Activated T-helper 2 cell treated with anti-CD3 and anti-CD28 coated beads, Interferon-gamma antibody, Interleukin-2, Interleukin-4, amounts not matched to agents 10 μg/mL and 5 μg/mL and 100 μg/mL, durations not matched to agents 14 hours and 24 hours and 36 hours (primary cell): ENCODE measurements around the gene NRXN3. TPM values are rescaled to one million over a fixed set of nuclear protein-coding genes. Genes with fewer than 3 reads are reported as not detected.

Experiments
- DNase-seq: peaks from one replicate; pipeline ENCODE4 v3.0.0; 2021; ENCODE audit warnings: low spot score
- H3K27ac Mint-ChIP-seq: one replicate; pipeline ENCODE4 v1.8.0; 2021; ENCODE audit warnings: mixed read lengths
- H3K27me3 Mint-ChIP-seq: one replicate; pipeline ENCODE4 v1.8.0; 2021; ENCODE audit warnings: low read depth, mixed read lengths
- H3K36me3 Mint-ChIP-seq: one replicate; pipeline ENCODE4 v1.8.0; 2021; ENCODE audit warnings: low read depth, mixed read lengths
- H3K4me1 Mint-ChIP-seq: one replicate; pipeline ENCODE4 v1.8.0; 2021; ENCODE audit warnings: low read depth, mixed read lengths
- H3K4me3 Mint-ChIP-seq: one replicate; pipeline ENCODE4 v1.8.0; 2021; ENCODE audit warnings: low read depth, mild to moderate bottlenecking, moderate library complexity, mixed read lengths
- H3K9me3 Mint-ChIP-seq: one replicate; pipeline ENCODE4 v1.8.0; 2021; ENCODE audit warnings: mixed read lengths
- intact Hi-C: fragments of 100-400 bp; cut with micrococcal nuclease; formaldehyde crosslinking; loops from one replicate; pipeline ENCODE4 v1.15.1; 2023
- total RNA-seq: library from RNA; stranded (reverse); gene quantifications from 2 replicates; pipeline ENCODE4 v1.2.3, GENCODE V29; 2022

Gene NRXN3
- total RNA-seq, 1 donor from 2014 or later, result not detected

DNA sequence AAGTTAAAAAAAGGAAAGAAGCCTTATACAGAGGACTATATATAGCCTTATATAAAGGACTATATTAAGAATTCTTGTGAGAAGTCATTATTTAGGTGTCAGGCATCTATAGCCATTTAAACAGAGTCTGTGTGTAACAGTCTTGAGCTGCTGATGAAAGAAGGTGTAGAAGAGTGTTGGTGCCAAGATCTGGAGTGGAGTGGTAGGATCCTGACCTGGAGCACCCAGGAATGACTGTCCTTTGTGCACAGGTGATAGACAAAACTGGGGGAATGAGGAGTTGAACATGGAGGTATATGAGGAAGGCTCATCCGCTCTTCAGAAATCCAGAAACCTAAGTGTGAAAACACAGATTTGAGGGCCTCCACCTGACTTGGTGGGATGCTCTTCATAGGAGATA is 747.3 kb downstream of the NRXN3 start:
- Mint-ChIP-seq H3K4me1 (no peaks in the 10 kb centered on the region), H3K27ac (no peak overlapping the region), H3K4me3 (no peak overlapping the region), H3K36me3 (no peaks in the 10 kb centered on the region), H3K27me3 (no peaks in the 10 kb centered on the region), H3K9me3 (no peaks in the 10 kb centered on the region)
- DNase-seq, result no peak
- intact Hi-C loops, result no loop called here

DNA sequence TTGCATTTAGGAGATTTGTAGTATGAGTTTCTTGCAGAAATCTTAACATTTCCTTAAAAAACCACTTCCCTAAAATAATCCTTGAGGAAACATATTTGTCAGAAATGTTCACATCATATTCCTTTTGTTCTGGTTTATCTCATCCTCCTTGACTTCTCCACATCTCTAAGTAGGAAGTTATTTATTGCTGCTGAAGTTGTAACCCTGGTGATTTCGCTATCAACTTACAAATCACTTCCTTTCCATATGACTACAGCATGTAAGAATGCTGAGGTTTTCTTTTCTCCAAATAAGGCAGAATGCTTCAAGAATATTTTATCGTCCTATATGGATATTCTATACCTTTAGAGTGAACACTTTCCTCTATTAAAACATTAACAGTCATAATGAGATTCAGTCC is 751.7 kb downstream of the NRXN3 start:
- Mint-ChIP-seq H3K4me3 (no peak overlapping the region), H3K27me3 (no peaks in the 10 kb centered on the region), H3K9me3 (no peaks in the 10 kb centered on the region), H3K36me3 (no peaks in the 10 kb centered on the region), H3K27ac (no peak overlapping the region), H3K4me1 (no peaks in the 10 kb centered on the region)
- no peak for DNase-seq
- intact Hi-C loops, result no loop called here

DNA sequence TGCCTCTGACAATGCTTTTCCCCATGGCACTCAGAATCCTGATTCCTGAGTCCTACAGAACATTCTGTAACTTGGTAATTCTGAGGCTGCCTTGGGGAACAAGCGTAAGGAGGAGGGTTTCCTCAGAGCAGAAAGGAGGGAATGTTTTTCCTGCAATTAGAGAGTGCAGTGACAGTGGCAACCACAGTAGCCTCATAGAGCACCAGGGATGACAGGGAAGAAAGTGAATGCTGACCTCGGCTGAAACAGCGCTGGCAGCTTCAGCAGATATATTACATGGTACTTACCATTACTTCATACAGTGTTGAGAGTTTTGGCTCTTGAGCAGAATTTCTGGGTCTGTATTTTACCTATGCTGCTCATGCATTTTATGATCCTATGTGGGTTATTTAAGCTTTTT is 757.1 kb downstream of the NRXN3 start:
- Mint-ChIP-seq H3K27ac (no peak overlapping the region), H3K36me3 (no peaks in the 10 kb centered on the region), H3K27me3 (no peaks in the 10 kb centered on the region), H3K9me3 (peaks cover 9% of the 10 kb centered on the region), H3K4me1 (no peaks in the 10 kb centered on the region), H3K4me3 (no peak overlapping the region)
- DNase-seq, result no peak
- intact Hi-C loops, result no loop called here

DNA sequence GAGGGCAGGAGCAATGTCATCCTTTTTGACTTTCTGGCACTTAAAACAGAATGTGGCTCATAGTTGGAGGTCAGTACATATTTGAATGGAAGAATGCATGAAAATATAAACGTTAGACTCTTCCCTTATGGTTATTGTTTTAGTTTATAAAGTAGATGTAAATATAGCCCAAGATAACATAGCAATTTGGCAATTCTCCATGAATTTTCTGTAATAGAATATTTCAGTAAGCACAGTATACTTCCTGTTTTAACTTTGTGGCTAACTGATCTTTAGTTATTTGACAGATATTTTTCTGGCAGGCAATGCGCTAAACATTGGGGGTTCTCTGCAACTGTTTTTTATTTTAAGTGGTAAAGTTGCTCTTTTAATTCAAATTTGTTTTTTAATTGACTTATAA is 763.0 kb downstream of the NRXN3 start:
- H3K27me3 Mint-ChIP-seq, result no peaks in the 10 kb centered on the region
- H3K4me1 Mint-ChIP-seq, result no peaks in the 10 kb centered on the region
- DNase-seq, result no peak
- intact Hi-C loops, result no loop called here
- H3K27ac Mint-ChIP-seq, result no peak overlapping the region
- no peak overlapping the region for H3K4me3 Mint-ChIP-seq
- no peaks in the 10 kb centered on the region for H3K36me3 Mint-ChIP-seq
- peaks cover 9% of the 10 kb centered on the region for H3K9me3 Mint-ChIP-seq

DNA sequence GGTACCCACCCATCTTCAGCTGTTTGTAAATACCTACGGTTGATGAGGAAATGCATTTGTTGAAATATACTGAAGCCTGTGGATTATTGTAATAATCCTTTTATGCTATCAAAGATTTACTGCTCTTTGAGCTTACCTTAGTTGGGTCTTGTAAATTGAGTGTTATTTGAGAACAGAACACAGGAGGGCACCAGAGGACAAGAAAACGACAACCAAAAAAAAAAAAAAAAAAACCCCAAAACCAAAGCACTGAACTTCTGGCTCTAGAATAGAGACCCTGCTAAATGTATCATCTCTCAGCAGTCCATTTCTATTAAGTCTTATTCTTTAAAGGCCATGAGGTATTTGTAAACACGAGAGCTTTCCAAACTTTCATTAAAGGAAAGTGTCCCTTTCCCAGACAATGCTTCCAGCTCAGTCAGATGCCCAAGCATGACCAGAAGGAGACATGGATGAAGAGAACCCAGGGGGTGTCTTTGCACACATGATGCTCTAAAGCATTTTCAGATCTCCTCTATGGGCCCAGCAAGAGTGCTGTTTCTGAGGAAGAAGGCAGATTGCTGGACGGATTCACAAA is 763.9 kb downstream of the NRXN3 start:
- H3K4me3 Mint-ChIP-seq, result no peak overlapping the region

DNA sequence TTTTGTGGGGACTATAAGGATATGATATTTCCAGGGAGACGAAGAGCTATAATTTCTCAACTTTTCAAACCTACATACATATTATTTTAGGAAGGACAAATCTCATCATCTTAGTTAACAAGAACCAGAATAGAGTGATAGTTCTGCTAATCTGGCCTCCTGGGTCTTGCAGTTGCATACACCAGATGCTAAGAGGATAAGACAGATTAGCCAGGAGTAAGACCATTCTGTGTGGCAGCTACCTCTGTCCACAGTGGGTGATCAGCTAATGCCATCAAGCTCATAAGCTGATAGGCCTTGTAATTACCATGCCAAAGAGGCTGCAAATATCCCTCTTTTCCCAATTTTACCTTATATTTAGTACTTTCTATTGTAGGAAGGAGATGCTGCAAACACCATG is 776.8 kb downstream of the NRXN3 start:
- Mint-ChIP-seq H3K4me1 (no peaks in the 10 kb centered on the region), H3K27ac (no peak overlapping the region), H3K27me3 (no peaks in the 10 kb centered on the region), H3K36me3 (no peaks in the 10 kb centered on the region), H3K9me3 (no peaks in the 10 kb centered on the region), H3K4me3 (no peak overlapping the region)
- intact Hi-C loops, result no loop called here
- DNase-seq, result no peak

More for the DNA sequence above, 763.9 kb downstream of the NRXN3 start:
- Mint-ChIP-seq H3K27ac (no peak overlapping the region), H3K27me3 (no peaks in the 10 kb centered on the region), H3K4me1 (no peaks in the 10 kb centered on the region), H3K9me3 (peaks cover 5% of the 10 kb centered on the region), H3K36me3 (no peaks in the 10 kb centered on the region)
- DNase-seq, result no peak
- intact Hi-C loops, result no loop called here

DNA sequence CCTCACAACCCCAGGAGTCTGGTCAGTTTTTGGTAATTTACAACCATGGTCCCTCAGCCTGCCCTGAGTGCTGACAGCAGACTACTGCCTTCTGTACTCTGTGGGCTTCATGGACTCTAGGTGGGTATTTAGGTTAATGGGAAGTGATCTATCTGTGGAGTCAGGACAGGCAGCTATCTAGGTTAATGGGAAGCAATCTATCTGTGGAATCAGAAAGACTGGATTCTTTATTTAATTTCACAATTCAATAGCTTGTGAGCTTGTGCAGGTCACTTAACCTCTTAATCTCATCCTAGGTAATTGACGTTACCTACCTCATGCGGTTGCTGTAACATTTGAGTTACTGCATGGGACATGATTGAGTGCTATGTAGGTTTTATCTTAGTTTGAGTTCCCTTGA is 777.5 kb downstream of the NRXN3 start:
- no peak overlapping the region for H3K4me3 Mint-ChIP-seq
- H3K27ac Mint-ChIP-seq, result no peak overlapping the region
- H3K36me3 Mint-ChIP-seq, result no peaks in the 10 kb centered on the region
- no peaks in the 10 kb centered on the region for H3K9me3 Mint-ChIP-seq
- DNase-seq, result no peak
- no peaks in the 10 kb centered on the region for H3K27me3 Mint-ChIP-seq
- H3K4me1 Mint-ChIP-seq, result no peaks in the 10 kb centered on the region
- intact Hi-C loops, result no loop called here

DNA sequence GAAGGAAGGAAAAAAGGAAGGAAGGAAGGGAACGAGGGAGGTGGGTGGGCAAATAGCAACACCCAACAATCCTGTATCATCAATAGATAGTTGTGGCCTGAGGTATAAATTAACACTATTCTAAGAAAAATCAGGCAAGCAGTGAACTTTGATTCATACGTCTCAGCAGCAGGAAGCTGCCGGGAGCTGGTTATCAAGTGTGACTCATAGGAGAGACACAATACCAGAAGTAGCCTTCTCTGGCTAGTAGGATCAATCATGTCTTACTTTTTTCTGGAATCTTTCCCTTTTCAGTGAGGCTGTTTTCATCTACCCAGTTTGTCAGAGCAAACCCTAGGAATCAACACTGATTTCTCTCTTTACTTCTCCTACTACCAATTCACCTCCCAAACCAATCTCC is 780.5 kb downstream of the NRXN3 start:
- Mint-ChIP-seq H3K27me3 (no peaks in the 10 kb centered on the region), H3K4me3 (no peak overlapping the region), H3K36me3 (no peaks in the 10 kb centered on the region), H3K4me1 (no peaks in the 10 kb centered on the region), H3K9me3 (no peaks in the 10 kb centered on the region), H3K27ac (no peak overlapping the region)
- no peak for DNase-seq
- intact Hi-C loops, result no loop called here

DNA sequence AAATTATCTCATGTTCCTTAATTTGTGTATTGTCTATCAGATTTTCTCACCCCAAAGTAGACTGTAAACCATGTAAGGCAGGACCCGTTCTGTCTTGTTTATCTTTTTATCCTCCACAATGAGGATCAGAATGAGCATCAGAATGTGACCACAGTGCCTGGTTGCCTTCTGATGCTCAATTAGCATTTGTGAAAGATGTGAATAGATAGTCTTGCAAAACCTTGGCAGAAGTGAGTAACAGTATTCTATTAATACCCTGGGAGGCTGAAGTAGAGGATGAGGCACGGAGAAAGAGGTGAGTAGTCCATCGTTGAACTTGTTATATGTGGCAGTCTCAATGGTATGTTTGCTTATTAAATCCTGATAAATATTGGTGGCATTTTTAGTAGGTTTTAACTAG is 781.4 kb downstream of the NRXN3 start:
- H3K27me3 Mint-ChIP-seq, result no peaks in the 10 kb centered on the region
- no peak overlapping the region for H3K4me3 Mint-ChIP-seq
- no peaks in the 10 kb centered on the region for H3K4me1 Mint-ChIP-seq
- no peak overlapping the region for H3K27ac Mint-ChIP-seq
- H3K9me3 Mint-ChIP-seq, result no peaks in the 10 kb centered on the region
- DNase-seq, result no peak
- intact Hi-C loops, result no loop called here
- no peaks in the 10 kb centered on the region for H3K36me3 Mint-ChIP-seq

DNA sequence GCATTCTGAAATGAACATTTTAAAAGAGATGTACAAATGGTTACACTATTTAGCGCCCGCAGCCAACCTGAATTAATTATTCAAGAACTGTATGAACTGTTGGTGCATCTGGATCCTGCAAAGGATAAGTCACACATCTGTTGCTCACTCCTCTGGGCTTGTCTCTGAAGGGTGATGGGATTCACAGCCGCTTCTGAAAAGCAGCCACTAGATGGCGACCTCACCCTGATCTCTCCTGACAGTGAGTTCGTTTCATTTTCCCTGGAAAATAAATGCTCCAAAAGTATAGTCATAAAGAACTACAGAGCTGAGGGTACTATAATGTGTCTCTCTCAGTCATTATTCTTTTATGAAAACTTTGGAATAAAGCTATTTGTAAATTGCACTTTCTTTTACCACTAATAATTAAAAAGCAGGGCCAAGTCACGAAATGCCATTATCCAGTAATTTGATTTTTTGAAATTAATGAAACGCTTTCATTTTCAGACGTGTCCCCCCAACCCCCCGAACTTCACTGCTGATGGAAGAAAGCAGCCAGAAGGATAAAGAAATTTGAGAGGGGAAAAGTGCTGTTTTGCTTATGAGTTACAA is 789.6 kb downstream of the NRXN3 start:
- H3K36me3 Mint-ChIP-seq, result no peaks in the 10 kb centered on the region
- H3K9me3 Mint-ChIP-seq, result no peaks in the 10 kb centered on the region
- peak; percentile 14 for DNase-seq
- H3K4me1 Mint-ChIP-seq, result no peaks in the 10 kb centered on the region
- intact Hi-C loops, result no loop called here
- no peak overlapping the region for H3K4me3 Mint-ChIP-seq
- H3K27me3 Mint-ChIP-seq, result no peaks in the 10 kb centered on the region
- no peak overlapping the region for H3K27ac Mint-ChIP-seq

DNA sequence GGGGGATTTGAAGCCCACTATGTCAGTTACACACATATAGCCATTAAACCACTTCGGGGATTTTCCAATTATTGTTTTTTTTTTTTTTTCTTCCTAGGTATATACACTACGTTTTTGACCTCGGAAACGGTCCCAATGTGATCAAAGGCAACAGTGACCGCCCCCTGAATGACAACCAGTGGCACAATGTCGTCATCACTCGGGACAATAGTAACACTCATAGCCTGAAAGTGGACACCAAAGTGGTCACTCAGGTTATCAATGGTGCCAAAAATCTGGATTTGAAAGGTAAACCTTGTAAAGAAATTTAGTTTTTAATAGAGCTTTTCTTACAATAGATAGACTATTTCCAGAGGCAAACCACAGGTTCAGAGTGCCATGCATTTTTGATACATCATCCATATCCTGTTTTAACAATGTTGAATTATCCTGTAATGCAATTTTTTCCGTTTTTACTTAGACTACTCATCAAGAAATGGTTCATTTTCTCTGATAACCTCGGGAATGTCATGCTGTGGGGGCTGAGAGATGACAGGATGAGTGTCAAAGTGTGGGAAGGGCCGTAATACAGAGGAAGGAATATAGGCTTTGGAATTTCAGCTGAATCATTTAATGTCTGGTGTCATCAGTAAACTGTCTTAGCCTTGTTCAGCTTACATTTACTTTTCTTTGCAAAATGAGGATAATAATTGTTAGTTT is 797.1 kb downstream of the NRXN3 start:
- no peaks in the 10 kb centered on the region for H3K4me1 Mint-ChIP-seq
- H3K27ac Mint-ChIP-seq, result no peak overlapping the region
- DNase-seq, result no peak
- H3K9me3 Mint-ChIP-seq, result no peaks in the 10 kb centered on the region
- intact Hi-C loops, result no loop called here
- no peak overlapping the region for H3K4me3 Mint-ChIP-seq
- no peaks in the 10 kb centered on the region for H3K27me3 Mint-ChIP-seq
- no peaks in the 10 kb centered on the region for H3K36me3 Mint-ChIP-seq

DNA sequence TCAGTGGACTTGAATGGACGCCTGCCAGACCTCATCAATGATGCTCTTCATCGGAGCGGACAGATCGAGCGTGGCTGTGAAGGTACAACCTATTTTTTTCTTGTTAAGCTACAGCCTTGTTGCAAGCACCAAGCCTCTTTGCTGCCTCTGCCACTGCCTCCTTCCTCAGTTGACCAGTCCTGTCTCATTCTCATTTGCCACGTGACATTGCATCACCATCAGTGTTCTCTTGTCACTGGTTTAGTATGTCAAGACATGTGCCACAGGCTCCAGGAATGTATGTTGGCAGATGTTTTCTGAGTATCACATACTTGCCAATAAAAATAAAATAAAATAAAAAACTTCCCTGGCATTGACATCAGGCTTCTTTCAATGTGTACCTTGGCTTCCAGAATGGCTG is 798.1 kb downstream of the NRXN3 start:
- Mint-ChIP-seq H3K9me3 (no peaks in the 10 kb centered on the region), H3K27me3 (no peaks in the 10 kb centered on the region), H3K4me3 (no peak overlapping the region), H3K27ac (no peak overlapping the region), H3K36me3 (no peaks in the 10 kb centered on the region), H3K4me1 (no peaks in the 10 kb centered on the region)
- no peak for DNase-seq
- intact Hi-C loops, result no loop called here

DNA sequence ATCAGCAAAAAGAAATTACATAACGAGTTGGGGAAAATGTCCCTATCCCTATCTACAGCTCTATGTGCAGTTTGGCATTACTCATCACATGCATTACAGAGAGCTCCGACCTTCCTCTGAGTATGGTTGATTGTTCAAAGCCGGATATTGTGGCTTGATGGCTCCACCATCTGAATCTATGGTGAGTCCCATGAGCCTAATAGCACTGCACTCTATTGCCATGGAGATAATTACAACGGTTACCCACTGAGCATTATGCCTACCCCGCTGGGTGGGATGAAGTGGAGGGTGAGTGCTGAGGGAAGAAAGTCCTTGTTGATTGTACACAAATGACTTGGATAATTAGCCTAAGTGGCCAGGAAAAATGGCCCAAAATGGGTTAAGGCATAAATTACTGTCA is 800.5 kb downstream of the NRXN3 start:
- Mint-ChIP-seq H3K4me3 (no peak overlapping the region), H3K27me3 (no peaks in the 10 kb centered on the region), H3K27ac (no peak overlapping the region), H3K36me3 (no peaks in the 10 kb centered on the region), H3K9me3 (no peaks in the 10 kb centered on the region), H3K4me1 (no peaks in the 10 kb centered on the region)
- intact Hi-C loops, result no loop called here
- DNase-seq, result no peak
